Caco-2 (cell line): ENCODE measurements around the gene EVA1B. TPM values are rescaled to one million over a fixed set of nuclear protein-coding genes. Genes with fewer than 3 reads are reported as not detected.

Experiments used
- BruUV-seq: library from RNA; stranded (reverse); fragments of 400-500 nt; replicated peaks from 2 replicates; lab custom pipeline; 2021; lab: Mats Ljungman, UMichigan
- CTCF ChIA-PET: fragments of 300-600 bp; sonication (Branson Sonifier 250); formaldehyde crosslinking; loops from one replicate; lab custom pipeline; 2022; ENCODE audit warnings: antibody characterized with exemption; lab: Charles Lee
- POLR2A ChIA-PET: fragments of 300-600 bp; sonication (Branson Sonifier 250); formaldehyde crosslinking; loops from one replicate; lab custom pipeline; 2022; ENCODE audit warnings: antibody characterized with exemption; lab: Charles Lee
- DNase-seq, 2 experiments: peaks; one replicate each; pipeline versions ENCODE4 v3.0.0 to v3.0.0-alpha.2; 2020 to 2022
- H3K27me3 ChIP-seq: replicated peaks from 2 replicates; pipeline ENCODE4 v1.6.0; 2011; ENCODE audit warnings: low read length; ENCODE audit not compliant: control insufficient read depth, insufficient read depth
- H3K36me3 ChIP-seq: 2 replicates; pipeline ENCODE4 v1.5.1; 2011; ENCODE audit warnings: low read length; ENCODE audit not compliant: control insufficient read depth, insufficient read depth
- H3K4me1 ChIP-seq: fragments of 250-450 bp; sonication (Bioruptor Pico); 2 replicates; pipeline ENCODE4 v1.5.1; 2020; ENCODE audit warnings: mild to moderate bottlenecking
- H3K4me3 ChIP-seq: 2 replicates; pipeline ENCODE4 v1.5.1; 2011; ENCODE audit warnings: low read depth, mild to moderate bottlenecking, control low read depth, low read length
- H3K9me3 ChIP-seq: fragments of 250-450 bp; sonication (Bioruptor Pico); 2 replicates; pipeline ENCODE4 v1.5.1; 2020; ENCODE audit warnings: mild to moderate bottlenecking, moderate library complexity
- H3K27ac Mint-ChIP-seq: one replicate; pipeline ENCODE4 v1.8.0; 2022; ENCODE audit warnings: mixed read lengths; ENCODE audit not compliant: unreplicated experiment
- H3K27me3 Mint-ChIP-seq: one replicate; pipeline ENCODE4 v1.8.0; 2022; ENCODE audit warnings: mixed read lengths; ENCODE audit not compliant: insufficient read depth, unreplicated experiment
- H3K36me3 Mint-ChIP-seq: one replicate; pipeline ENCODE4 v1.8.0; 2022; ENCODE audit warnings: mild to moderate bottlenecking, mixed read lengths; ENCODE audit not compliant: insufficient read depth, unreplicated experiment
- H3K4me1 Mint-ChIP-seq: one replicate; pipeline ENCODE4 v1.8.0; 2022; ENCODE audit warnings: low read depth, mixed read lengths; ENCODE audit not compliant: unreplicated experiment
- H3K4me3 Mint-ChIP-seq: one replicate; pipeline ENCODE4 v1.8.0; 2022; ENCODE audit warnings: mild to moderate bottlenecking, moderate library complexity, mixed read lengths; ENCODE audit not compliant: unreplicated experiment
- H3K9me3 Mint-ChIP-seq: one replicate; pipeline ENCODE4 v1.8.0; 2022; ENCODE audit warnings: mixed read lengths; ENCODE audit not compliant: unreplicated experiment
- intact Hi-C: fragments of 100-400 bp; cut with micrococcal nuclease; formaldehyde crosslinking; loops from one replicate; pipeline ENCODE4 v1.10.0; 2022; ENCODE audit not compliant: unreplicated experiment
- total RNA-seq: library from RNA; stranded (reverse); gene quantifications from 2 replicates; pipeline ENCODE4 v1.2.3, GENCODE V29; 2022
- TF ChIP-seq, protein P1 (sequence below), 2 experiments: fragments of 200-600 bp in 1 of 2; IDR thresholded peaks; 1 replicate in 1 of 2; 2 replicates in 1 of 2; pipeline versions ENCODE4 v1.5.1 to v1.8.0; 2011 to 2022; ENCODE audit warnings: antibody characterized with exemption in 1 of 2, control low read depth in 1 of 2, inconsistent platforms in 1 of 2, low read depth in 1 of 2, low read length in 1 of 2, mild to moderate bottlenecking in 1 of 2, moderate library complexity in 1 of 2; ENCODE audit not compliant: insufficient read depth in 1 of 2, severe bottlenecking in 1 of 2, unreplicated experiment in 1 of 2

Gene EVA1B
- total RNA-seq, 1 experiment from 2014 or later = 4.1 TPM

DNA sequence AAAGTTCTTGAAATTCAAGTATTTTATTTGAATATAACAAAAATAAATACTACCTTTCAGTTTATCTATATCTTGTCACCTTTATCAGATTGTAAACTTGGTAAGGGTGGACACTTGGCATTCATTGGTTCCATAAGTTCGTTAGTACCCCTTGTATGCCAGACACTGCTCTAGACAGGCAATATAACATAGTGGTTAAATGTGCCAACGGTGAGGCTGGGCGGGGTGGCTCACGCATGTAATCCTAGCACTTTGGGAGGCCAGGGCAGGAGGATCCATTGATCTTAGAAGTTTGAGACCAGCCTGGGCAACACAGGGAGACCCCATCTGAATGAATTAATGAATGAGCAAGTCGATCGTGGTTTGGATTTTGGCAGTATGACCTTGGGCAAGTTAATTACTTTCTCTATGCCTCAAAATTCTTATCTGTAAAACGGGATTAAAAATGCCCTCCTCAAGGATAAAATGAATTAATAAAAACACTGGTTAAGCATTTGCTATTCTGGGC is 43.6 kb downstream of the EVA1B start:
- BruUV-seq = no TSS peak
- intact Hi-C loops = no loop called here
- H3K36me3 Mint-ChIP-seq = peaks cover 32% of the 10 kb centered on the region
- Histone ChIP-seq H3K9me3 (no peaks in the 10 kb centered on the region), H3K27me3 (no peaks in the 10 kb centered on the region), H3K36me3 (no peaks in the 10 kb centered on the region), H3K4me1 (no peaks in the 10 kb centered on the region), H3K4me3 (no peak overlapping the region)
- H3K4me3 Mint-ChIP-seq = no peak overlapping the region
- H3K27me3 Mint-ChIP-seq = no peaks in the 10 kb centered on the region
- no peaks in the 10 kb centered on the region for H3K9me3 Mint-ChIP-seq
- ChIA-PET CTCF (no interaction called here), POLR2A (no interaction called here)
- no peak overlapping the region for H3K27ac Mint-ChIP-seq
- TF ChIP-seq, protein P1, sequence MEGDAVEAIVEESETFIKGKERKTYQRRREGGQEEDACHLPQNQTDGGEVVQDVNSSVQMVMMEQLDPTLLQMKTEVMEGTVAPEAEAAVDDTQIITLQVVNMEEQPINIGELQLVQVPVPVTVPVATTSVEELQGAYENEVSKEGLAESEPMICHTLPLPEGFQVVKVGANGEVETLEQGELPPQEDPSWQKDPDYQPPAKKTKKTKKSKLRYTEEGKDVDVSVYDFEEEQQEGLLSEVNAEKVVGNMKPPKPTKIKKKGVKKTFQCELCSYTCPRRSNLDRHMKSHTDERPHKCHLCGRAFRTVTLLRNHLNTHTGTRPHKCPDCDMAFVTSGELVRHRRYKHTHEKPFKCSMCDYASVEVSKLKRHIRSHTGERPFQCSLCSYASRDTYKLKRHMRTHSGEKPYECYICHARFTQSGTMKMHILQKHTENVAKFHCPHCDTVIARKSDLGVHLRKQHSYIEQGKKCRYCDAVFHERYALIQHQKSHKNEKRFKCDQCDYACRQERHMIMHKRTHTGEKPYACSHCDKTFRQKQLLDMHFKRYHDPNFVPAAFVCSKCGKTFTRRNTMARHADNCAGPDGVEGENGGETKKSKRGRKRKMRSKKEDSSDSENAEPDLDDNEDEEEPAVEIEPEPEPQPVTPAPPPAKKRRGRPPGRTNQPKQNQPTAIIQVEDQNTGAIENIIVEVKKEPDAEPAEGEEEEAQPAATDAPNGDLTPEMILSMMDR (IDR thresholded peaks at IDR 0.05; ENCODE audit: insufficient read depth in 1 of 2, low read depth in 1 of 2, low read length in 1 of 2, severe bottlenecking in 1 of 2, unreplicated experiment in 1 of 2) = no peak
- no peak for DNase-seq
- H3K4me1 Mint-ChIP-seq = no peaks in the 10 kb centered on the region

DNA sequence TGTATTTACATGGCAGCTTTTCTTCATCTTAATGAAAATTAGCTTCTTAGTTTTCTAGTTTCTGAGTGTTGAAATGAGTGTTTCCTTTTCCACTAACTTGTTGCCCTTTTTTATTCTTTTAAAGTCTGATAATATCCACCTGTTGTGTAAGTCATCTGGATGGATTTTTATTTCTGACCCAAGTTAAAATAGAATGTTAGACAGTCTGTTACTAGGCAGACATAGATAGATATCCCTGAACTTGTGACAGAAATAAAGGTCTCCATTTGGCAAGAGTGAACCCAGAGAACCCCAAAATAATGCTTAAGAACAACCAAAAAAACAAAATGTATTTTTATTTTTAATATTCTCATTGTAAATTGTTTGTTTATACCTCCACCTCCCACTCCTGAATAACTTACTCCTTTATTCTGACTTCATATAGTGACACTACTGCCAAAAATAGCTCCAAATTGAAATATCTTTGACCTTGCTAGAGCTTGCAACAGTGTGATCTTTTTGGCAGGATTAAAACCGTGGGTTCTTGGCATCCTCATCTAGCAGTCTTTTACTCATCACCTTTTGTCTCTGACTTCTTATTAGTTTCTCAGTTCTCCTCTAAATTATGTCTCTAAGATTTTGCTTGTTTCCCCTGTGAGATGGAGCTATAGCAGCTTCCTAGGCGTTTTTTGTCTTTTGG is 44.2 kb downstream of the EVA1B start:
- no peaks in the 10 kb centered on the region for H3K4me1 Mint-ChIP-seq
- H3K27ac Mint-ChIP-seq = no peak overlapping the region
- no peaks in the 10 kb centered on the region for H3K27me3 Mint-ChIP-seq
- Histone ChIP-seq H3K4me3 (no peak overlapping the region), H3K9me3 (no peaks in the 10 kb centered on the region), H3K36me3 (no peaks in the 10 kb centered on the region), H3K27me3 (no peaks in the 10 kb centered on the region), H3K4me1 (no peaks in the 10 kb centered on the region)
- TF ChIP-seq, protein P1 (IDR thresholded peaks at IDR 0.05; ENCODE audit: insufficient read depth in 1 of 2, low read depth in 1 of 2, low read length in 1 of 2, severe bottlenecking in 1 of 2, unreplicated experiment in 1 of 2) = no peak
- intact Hi-C loops = no loop called here
- no peak overlapping the region for H3K4me3 Mint-ChIP-seq
- H3K9me3 Mint-ChIP-seq = no peaks in the 10 kb centered on the region
- ChIA-PET CTCF (no interaction called here), POLR2A (no interaction called here)
- no TSS peak for BruUV-seq
- no peak for DNase-seq
- H3K36me3 Mint-ChIP-seq = peaks cover 33% of the 10 kb centered on the region

DNA sequence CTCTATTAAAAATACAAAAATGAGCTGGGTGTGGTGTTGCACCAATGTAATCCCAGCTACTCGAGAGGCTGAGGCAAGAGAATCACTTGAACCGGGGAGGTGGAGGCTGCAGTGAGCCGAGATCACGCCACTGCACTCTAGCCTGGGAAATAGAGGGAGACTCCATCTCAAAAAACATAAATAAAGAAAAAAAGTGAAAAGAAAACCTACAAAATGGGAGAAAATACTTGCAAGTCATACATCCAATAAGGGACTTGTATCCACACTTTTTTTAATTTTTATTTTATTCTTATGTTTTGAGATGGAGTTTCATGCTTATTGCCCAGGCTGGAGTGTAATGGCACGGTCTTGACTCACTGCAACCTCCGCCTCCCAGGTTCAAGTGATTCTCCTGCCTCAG is 46.8 kb downstream of the EVA1B start:
- H3K4me1 ChIP-seq = no peaks in the 10 kb centered on the region
- Mint-ChIP-seq H3K36me3 (peaks cover 32% of the 10 kb centered on the region), H3K4me3 (no peak overlapping the region), H3K27me3 (no peaks in the 10 kb centered on the region), H3K9me3 (no peaks in the 10 kb centered on the region), H3K27ac (no peak overlapping the region), H3K4me1 (peaks cover 5% of the 10 kb centered on the region)
- no peaks in the 10 kb centered on the region for H3K27me3 ChIP-seq
- no TSS peak for BruUV-seq
- no peak overlapping the region for H3K4me3 ChIP-seq
- POLR2A ChIA-PET = interaction anchor here (0.7 kb wide), 1 partner anchor 74 kb away, joined by 5 read pairs; no protein-coding TSS in a partner anchor
- intact Hi-C loops = no loop called here
- no peaks in the 10 kb centered on the region for H3K9me3 ChIP-seq
- TF ChIP-seq, protein P1 (IDR thresholded peaks at IDR 0.05; ENCODE audit: insufficient read depth in 1 of 2, low read depth in 1 of 2, low read length in 1 of 2, severe bottlenecking in 1 of 2, unreplicated experiment in 1 of 2) = no peak
- no peak for DNase-seq
- H3K36me3 ChIP-seq = no peaks in the 10 kb centered on the region; the same call in 1 of the 2 replicates
- CTCF ChIA-PET = interaction anchor here (0.6 kb wide), 1 partner anchor 33 kb away, joined by 3 read pairs; no protein-coding TSS in a partner anchor
